ENCODE results near the gene RPN2. TPM values are rescaled to one million over a fixed set of nuclear protein-coding genes. Genes with fewer than 3 reads are reported as not detected.

Gene RPN2
- total RNA-seq, 1 experiment from 2014 or later: 220 TPM

DNA sequence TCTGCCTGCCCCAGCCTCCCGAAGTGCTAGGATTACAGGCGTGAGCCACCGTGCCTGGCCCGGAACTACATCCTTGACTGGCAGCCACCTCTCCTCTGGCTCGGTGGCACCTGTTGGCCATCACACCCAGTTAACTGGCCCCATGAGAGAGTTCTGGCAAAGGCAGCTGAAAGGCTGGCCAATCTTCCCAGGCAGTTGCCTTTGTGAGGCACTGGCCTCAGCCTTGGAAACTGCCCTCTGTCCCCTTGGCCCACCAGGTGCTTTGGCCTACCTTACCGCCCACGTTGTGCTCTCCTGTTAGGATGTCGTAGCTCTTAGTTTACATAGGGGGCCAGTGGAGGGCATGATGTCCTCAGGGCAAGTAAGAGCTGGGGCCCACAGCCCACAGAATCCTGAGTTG lies 100.7 kb downstream of the RPN2 start:
- no peak overlapping the region for H3K9ac ChIP-seq (ENCODE audit: low read length)
- no peaks in the 10 kb centered on the region for H3K27me3 ChIP-seq (ENCODE audit: insufficient read depth, low read length)
- intact Hi-C loops (cut with micrococcal nuclease): no loop called here
- peaks cover 0 to 5% of the 10 kb centered on the region in 2 experiments; a peak in 1 of 4 replicates for H3K4me1 ChIP-seq (ENCODE audit: control insufficient read depth in 1 of 2, insufficient read depth in 2 of 2, low read length in 2 of 2)
- H3K9me2 ChIP-seq (ENCODE audit: insufficient read depth): no peaks in the 10 kb centered on the region
- RAD21 ChIA-PET (ENCODE audit: low non-redundant PET in 1 of 2, low total read pairs in 2 of 2, uncharacterized antibody in 2 of 2, unreplicated experiment in 2 of 2): no interaction called here
- no peaks in the 10 kb centered on the region for H3K79me2 ChIP-seq (ENCODE audit: insufficient read depth, low read length)
- CTCF ChIA-PET: interaction anchor here (1.6 kb wide), 1 partner anchor 10 kb away, joined by 5 read pairs; no protein-coding TSS in a partner anchor
- no peaks in the 10 kb centered on the region for H3K36me3 ChIP-seq (ENCODE audit: control insufficient read depth in 1 of 2, insufficient read depth in 2 of 2, low read length in 2 of 2)
- TF ChIP-seq RAD21 (IDR thresholded peaks at IDR 0.05; ENCODE audit: low read depth): no peak
- no peak for TF ChIP-seq CBX3 (IDR thresholded peaks at IDR 0.05; ENCODE audit: low read depth)
- TF ChIP-seq EZH2phosphoT487 (IDR thresholded peaks at IDR 0.05; ENCODE audit: borderline replicate concordance): no peak
- TF ChIP-seq ZFX (IDR thresholded peaks at IDR 0.05): no peak
- TF ChIP-seq TCF7L2 (IDR thresholded peaks at IDR 0.05; ENCODE audit: borderline replicate concordance, extremely low read depth, insufficient read depth, insufficient read length): no peak
- no peak for TF ChIP-seq CTCF (IDR thresholded peaks at IDR 0.05 in 2 of 3, conservative IDR thresholded peaks at IDR 0.05 in 1 of 3; ENCODE audit: borderline replicate concordance in 1 of 3, insufficient read depth in 1 of 3, low read depth in 2 of 3, low read length in 2 of 3)
- no peak for TF ChIP-seq EZH2 (IDR thresholded peaks at IDR 0.05)
- TF ChIP-seq SP1 (IDR thresholded peaks at IDR 0.05; ENCODE audit: low read depth): no peak
- TF ChIP-seq SRF (IDR thresholded peaks at IDR 0.05; ENCODE audit: low read depth): no peak
- TF ChIP-seq, protein P1, sequence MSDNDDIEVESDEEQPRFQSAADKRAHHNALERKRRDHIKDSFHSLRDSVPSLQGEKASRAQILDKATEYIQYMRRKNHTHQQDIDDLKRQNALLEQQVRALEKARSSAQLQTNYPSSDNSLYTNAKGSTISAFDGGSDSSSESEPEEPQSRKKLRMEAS (IDR thresholded peaks at IDR 0.05): no peak
- TF ChIP-seq, protein P2, sequence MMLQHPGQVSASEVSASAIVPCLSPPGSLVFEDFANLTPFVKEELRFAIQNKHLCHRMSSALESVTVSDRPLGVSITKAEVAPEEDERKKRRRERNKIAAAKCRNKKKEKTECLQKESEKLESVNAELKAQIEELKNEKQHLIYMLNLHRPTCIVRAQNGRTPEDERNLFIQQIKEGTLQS (IDR thresholded peaks at IDR 0.05): no peak
- TF ChIP-seq, protein P3, sequence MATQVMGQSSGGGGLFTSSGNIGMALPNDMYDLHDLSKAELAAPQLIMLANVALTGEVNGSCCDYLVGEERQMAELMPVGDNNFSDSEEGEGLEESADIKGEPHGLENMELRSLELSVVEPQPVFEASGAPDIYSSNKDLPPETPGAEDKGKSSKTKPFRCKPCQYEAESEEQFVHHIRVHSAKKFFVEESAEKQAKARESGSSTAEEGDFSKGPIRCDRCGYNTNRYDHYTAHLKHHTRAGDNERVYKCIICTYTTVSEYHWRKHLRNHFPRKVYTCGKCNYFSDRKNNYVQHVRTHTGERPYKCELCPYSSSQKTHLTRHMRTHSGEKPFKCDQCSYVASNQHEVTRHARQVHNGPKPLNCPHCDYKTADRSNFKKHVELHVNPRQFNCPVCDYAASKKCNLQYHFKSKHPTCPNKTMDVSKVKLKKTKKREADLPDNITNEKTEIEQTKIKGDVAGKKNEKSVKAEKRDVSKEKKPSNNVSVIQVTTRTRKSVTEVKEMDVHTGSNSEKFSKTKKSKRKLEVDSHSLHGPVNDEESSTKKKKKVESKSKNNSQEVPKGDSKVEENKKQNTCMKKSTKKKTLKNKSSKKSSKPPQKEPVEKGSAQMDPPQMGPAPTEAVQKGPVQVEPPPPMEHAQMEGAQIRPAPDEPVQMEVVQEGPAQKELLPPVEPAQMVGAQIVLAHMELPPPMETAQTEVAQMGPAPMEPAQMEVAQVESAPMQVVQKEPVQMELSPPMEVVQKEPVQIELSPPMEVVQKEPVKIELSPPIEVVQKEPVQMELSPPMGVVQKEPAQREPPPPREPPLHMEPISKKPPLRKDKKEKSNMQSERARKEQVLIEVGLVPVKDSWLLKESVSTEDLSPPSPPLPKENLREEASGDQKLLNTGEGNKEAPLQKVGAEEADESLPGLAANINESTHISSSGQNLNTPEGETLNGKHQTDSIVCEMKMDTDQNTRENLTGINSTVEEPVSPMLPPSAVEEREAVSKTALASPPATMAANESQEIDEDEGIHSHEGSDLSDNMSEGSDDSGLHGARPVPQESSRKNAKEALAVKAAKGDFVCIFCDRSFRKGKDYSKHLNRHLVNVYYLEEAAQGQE (IDR thresholded peaks at IDR 0.05; ENCODE audit: low read depth): no peak
- no peak for TF ChIP-seq SIN3A (IDR thresholded peaks at IDR 0.05; ENCODE audit: low read depth)
- TF ChIP-seq POLR2AphosphoS5 (IDR thresholded peaks at IDR 0.05; ENCODE audit: low read depth, low read length): no peak
- no peak for TF ChIP-seq ZNF274 (IDR thresholded peaks at IDR 0.05; ENCODE audit: low read depth, low read length)
- TF ChIP-seq ELF1 (IDR thresholded peaks at IDR 0.05; ENCODE audit: borderline replicate concordance, low read depth): no peak
- no peak for TF ChIP-seq ZBTB33 (IDR thresholded peaks at IDR 0.05; ENCODE audit: extremely low read depth, insufficient replicate concordance, low read length)
- TF ChIP-seq POLR2A (IDR thresholded peaks at IDR 0.05; ENCODE audit: borderline replicate concordance, extremely low read depth, insufficient read depth, insufficient read length): no peak
- H3K9me3 ChIP-seq (ENCODE audit: control insufficient read depth in 1 of 2, insufficient read depth in 1 of 2, low read depth in 1 of 2, low read length in 2 of 2): no peaks in the 10 kb centered on the region
- H3K4me3 ChIP-seq (replicated peaks in 1 of 2; ENCODE audit: low read depth in 1 of 2, low read length in 2 of 2): no peak overlapping the region
- no peaks in the 10 kb centered on the region for H4K20me1 ChIP-seq (ENCODE audit: insufficient read depth)
- no peak overlapping the region for H2AFZ ChIP-seq (ENCODE audit: low read depth, low read length, poor library complexity, severe bottlenecking)
- ATAC-seq (no peak), DNase-seq (ENCODE audit: low read depth, low spot score) (no peak)
- H3K27ac ChIP-seq (ENCODE audit: low read depth, low read length): no peak overlapping the region
- BruUV-seq (replicated peaks): no TSS peak
- H3K4me2 ChIP-seq (ENCODE audit: low read length): no peak overlapping the region
- POLR2A ChIA-PET: no interaction called here

Data from HCT116 (cell line).